ENCODE data around the gene SPEN.
"Not testable (repeated sequence)": the region's sequence is repeated elsewhere in the genome, so short reads cannot be mapped to it uniquely, and the experiment has no call there.

Gene SPEN

DNA sequence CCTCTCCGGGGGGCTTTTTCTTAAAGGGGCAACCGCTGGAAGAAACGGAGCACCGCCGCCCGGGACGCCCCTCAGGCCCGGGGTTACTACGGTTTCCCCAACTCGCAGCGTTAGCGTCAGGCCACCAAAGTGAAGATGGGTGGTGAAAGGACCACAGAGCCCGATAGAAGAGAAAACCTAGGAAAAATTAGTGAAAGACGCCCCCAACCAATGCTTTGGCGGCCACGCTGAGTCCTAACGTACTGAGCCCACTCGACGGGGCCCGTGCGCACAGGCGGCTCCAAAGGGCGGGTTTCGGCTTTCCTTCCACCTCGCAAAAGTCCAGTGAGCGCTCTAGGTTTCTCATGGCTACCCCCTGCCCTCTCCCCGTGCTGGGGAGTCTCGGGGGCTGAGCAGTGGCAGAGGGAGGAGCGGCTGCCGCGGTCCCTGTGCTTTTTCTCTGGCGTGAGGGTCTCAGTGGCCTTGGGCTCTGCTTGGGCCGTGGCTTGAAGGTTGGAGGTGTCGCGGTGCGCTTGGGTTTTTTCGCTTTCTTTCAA is 12.2 kb upstream of the SPEN start:
- DNase-seq = no peak

DNA sequence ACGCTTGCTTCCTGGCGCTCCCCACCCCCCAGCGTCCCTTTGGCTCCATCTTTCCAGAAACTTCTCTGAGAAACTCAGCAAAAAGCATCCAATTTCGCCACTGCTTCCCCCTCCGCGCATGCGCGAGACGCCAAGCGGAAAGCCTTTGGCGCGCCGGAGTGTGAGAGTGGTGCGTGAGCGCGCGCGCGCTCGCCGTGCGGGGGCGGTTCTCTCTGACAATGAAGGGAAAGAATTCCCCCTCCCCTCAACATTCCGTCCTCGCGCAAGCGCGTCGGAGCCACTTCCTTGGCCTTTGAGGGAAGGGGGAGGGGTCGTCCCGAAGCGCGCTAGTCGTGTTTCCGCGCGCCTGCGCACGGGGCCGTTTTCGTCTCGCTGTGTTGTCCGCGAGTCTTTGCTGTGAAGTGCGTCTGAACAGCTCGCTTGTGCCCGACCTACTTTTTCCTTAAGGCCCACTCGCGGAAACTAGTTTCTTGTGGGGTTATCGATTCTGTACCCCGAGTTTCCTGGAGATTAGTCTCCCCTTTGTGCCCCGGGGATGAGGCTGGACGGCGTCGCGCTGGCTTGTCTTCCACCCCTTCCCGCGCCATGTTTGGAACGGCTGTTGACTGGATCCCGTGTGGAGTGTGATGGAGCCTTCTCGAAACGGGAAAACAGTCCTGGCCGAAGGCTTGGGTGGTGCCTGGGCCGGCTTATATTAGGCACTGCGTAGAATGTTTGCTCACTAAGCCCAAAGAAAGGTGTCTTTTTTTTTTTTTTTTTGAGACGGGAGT is 11.6 kb upstream of the SPEN start:
- peak; percentile 99 for DNase-seq

DNA sequence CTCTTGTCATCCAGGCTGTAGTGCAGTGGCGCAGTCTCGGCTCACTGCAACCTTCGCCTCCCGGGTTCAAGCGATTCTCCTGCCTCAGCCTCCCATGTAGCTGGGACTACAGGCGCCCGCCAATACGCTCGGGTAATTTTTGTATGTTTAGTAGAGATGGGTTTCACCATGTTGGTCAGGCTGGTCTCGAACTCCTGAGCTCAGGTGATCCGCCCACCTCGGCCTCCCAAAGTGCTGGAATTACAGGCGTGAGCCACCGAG is 11.1 kb upstream of the SPEN start:
- not testable (repeated sequence) for DNase-seq

GRCh38 chr1:15836772-15837669 is 10.5 kb upstream of the SPEN start:
- DNase-seq = no peak

GRCh38 chr1:15837931-15838330 is 9.6 kb upstream of the SPEN start:
- DNase-seq = no peak

- no peak for DNase-seq
These were observed 8.8 kb upstream of the SPEN start for GRCh38 chr1:15838721-15839120.

- no peak for DNase-seq
These were observed 3.5 kb upstream of the SPEN start for GRCh38 chr1:15843826-15844572.

- not testable (repeated sequence) for DNase-seq
These were observed 1.5 kb upstream of the SPEN start for GRCh38 chr1:15846056-15846455.

GRCh38 chr1:15847893-15848142 is 311 bp downstream of the SPEN start:
- DNase-seq = peak; percentile 57

DNA sequence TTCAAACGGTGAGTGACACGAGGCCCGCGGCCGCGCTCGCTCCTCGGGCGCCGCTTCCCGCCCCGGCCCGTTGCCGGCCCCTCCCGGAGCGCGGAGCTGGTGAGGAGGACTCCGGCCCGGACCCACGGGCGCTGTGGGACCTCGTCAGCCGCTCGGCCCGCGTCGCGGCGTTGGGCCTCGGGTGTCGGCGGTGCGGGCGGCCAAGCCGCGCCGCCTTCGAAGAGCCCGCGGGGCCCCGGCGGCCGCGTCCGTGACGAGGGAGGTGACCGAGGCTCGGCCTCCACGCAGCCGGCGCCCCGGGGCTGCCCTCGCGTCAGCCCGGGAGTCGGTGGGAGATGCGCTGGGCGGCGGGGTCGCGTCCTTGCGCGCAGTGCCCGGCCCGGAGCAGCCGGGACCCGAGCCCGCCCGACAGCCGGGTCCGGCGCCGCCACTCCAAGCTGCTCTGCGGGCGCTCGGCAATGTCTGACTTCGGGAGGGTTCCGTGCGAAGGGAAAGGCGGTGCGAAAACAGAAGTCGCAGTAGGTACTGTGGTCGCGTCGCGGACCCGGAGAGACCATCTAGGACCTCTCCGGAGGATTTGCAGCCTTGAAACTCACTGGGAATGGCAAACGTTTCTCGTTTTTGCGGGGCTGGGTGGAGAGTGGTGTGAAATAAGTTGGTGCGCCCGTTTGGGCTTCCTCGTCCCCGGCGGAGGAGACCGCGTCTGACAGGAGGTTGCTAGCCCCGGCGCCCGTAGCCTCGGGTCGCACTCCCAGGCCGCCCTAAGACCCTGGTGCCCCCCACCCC is 829 bp downstream of the SPEN start:
- peak; percentile 56 for DNase-seq

- DNase-seq = peak; percentile 90
These were observed 1.6 kb downstream of the SPEN start for GRCh38 chr1:15848929-15849774.

- peak; percentile 90 for DNase-seq
These were observed 2.3 kb downstream of the SPEN start for GRCh38 chr1:15849775-15850324.

DNA sequence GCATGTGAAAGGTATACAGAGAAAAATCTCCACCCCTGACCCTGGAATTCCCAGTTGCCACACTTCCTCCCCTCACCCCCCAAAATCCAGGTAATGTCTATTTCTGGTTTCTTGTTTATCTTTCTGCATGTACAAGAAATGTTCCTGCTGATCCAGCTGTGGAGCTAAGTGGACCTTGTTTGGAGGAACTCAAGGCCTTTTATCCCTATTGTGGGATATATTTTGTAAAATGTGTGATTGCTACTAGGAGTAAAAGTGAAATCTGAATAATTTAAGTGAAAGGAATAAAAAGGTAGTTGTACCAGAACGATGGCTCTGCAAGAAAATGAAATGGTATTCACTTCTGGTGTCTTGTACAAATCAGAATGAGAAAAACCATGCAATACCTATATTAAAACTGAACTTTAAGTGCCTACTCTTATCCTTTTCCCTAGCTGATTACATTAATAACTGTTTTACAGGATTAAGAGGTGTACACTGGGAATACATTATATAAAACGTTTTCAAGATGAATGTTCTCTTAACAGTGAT is 3.0 kb downstream of the SPEN start:
- peak; percentile 56 for DNase-seq

DNA sequence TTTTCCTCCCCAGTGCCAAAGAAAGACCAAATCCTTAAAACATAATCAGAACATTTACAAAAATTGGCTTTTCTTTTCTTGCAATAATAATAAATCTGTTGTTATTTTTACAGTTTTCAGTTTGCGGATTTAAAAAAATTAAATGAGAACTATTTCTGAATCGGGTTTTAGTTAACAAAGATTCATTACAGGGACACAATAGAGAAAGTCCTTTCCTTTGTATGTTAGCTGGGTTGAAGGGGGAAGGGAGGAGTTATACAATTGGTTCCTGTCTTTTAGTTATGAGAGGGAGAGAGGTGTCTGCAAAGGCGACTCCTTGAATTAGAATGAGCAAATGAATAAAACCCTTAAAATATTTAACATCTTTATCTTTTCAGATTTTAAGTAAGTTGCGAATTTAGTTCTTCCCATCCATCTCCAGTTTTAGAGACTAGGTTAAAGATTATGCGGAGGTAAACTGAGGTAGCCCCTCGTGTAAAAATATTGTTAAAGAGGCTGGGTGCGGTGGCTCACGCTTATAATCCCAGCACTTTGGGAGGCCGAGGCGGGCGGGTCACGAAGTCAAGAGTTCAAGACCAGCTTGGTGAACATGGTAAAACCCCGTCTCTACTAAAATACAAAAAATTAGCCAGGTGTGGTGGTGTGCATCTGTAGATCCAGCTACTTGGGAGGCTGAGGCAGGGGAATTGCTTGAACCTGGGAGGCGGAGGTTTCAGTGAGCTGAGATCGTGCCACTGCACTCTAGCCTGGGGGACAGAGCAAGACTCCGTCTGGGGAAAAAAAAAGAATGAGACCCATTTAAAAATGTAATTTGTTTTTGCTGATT is 3.9 kb downstream of the SPEN start:
- DNase-seq = peak; percentile 51

DNA sequence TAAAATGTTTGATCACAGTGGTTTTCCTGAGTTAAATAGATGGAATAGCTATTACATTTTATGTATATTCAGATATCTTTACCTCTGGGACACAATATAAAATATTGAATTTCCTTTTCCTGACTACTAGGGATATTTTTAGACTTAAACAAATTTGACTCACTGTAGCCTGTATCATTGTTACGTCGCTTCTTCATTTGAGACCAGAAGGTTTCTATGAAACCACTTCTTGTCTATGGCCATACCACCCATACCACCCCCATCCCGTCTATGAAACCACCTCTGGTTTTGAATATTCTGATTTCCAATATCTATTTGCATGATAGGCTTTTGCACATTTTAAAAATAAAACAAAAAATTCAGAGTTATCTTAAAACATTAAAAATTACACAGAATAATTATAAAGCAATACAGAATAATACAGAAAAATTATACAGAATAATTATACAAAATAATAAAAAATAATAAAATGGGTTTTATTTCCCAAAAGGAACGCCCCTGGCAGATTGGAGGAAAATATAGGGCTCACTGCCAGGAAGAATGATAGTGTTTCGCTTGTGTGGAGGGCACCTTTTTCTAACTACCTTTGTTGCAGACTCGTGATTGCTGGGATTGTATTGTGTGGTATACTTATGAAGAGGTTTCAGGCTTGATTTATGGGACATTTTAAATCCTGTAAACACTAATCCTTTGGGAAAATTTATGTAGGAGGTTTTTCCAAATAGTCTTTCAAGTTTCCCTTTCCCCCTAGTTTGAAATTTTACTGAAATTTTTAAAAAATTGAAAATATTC is 4.7 kb downstream of the SPEN start:
- DNase-seq = no peak

GRCh38 chr1:15852828-15853302 is 5.4 kb downstream of the SPEN start:
- DNase-seq = no peak

DNA sequence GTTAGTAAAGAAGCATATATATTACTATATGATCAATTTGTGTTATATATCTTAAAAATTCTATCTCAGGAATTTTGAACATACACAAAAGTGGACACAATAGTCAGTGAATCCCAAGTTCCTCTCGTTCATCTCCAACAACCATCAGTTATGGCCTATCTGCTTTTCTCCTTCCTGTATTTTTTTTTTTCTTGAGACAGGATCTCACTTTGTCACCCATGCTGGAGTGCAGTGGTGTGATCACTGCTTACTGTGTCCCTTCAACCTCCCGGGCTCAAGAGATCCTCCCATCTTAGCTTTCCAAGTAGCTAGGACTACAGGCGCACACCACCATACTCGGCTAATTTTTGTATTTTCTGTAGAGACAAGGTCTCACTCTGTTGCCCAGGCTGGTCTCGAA is 9.4 kb downstream of the SPEN start:
- no peak for DNase-seq

- no peak for DNase-seq
These were observed 10.7 kb downstream of the SPEN start for GRCh38 chr1:15858069-15858670.
